Measurements from ENCODE around the gene REXO1. TPM values are rescaled to one million over a fixed set of nuclear protein-coding genes. Genes with fewer than 3 reads are reported as not detected.
"Not testable (repeated sequence)": the region's sequence is repeated elsewhere in the genome, so short reads cannot be mapped to it uniquely, and the experiment has no call there.

Gene REXO1
- total RNA-seq, 1 experiment from 2014 or later = 9.0 TPM

GRCh38 chr19:1813192-1814182 is 34.8 kb downstream of the REXO1 start:
- DNase-seq (ENCODE audit: low read depth) = no peak

GRCh38 chr19:1812426-1813191 is 35.7 kb downstream of the REXO1 start:
- peak; percentile 93 for DNase-seq (ENCODE audit: low read depth)

GRCh38 chr19:1811942-1812425 is 36.3 kb downstream of the REXO1 start, which contains the start of gene ATP8B3:
ATP8B3 (minus strand) TSS chr19:1812276; CDS start chr19:1811736, 540 bp downstream.
- DNase-seq (ENCODE audit: low read depth) = no peak

GRCh38 chr19:1811472-1811894 is 36.8 kb downstream of the REXO1 start:
- DNase-seq (ENCODE audit: low read depth) = peak; percentile 68

GRCh38 chr19:1810439-1811160 is 37.7 kb downstream of the REXO1 start:
- DNase-seq (ENCODE audit: low read depth) = no peak

GRCh38 chr19:1809678-1810077 is 38.6 kb downstream of the REXO1 start:
- no peak for DNase-seq (ENCODE audit: low read depth)

GRCh38 chr19:1808395-1808731 is 39.9 kb downstream of the REXO1 start:
- DNase-seq (ENCODE audit: low read depth) = no peak

- DNase-seq (ENCODE audit: low read depth) = no peak
These were observed 40.4 kb downstream of the REXO1 start for GRCh38 chr19:1807695-1808394.

GRCh38 chr19:1807030-1807694 is 41.1 kb downstream of the REXO1 start:
- no peak for DNase-seq (ENCODE audit: low read depth)

GRCh38 chr19:1806184-1807029 is 41.9 kb downstream of the REXO1 start:
- no peak for DNase-seq (ENCODE audit: low read depth)

- no peak for DNase-seq (ENCODE audit: low read depth)
These were observed 42.7 kb downstream of the REXO1 start for GRCh38 chr19:1805401-1806183.

GRCh38 chr19:1804858-1805257 is 43.4 kb downstream of the REXO1 start:
- no peak for DNase-seq (ENCODE audit: low read depth)

- no peak for DNase-seq (ENCODE audit: low read depth)
These were observed 48.5 kb downstream of the REXO1 start for GRCh38 chr19:1799695-1800342.

- not testable (repeated sequence) for DNase-seq (ENCODE audit: low read depth)
These were observed 51.0 kb downstream of the REXO1 start for GRCh38 chr19:1797313-1797712.

GRCh38 chr19:1796395-1797142 is 51.7 kb downstream of the REXO1 start:
- DNase-seq (ENCODE audit: low read depth) = no peak

GRCh38 chr19:1794424-1795172 is 53.7 kb downstream of the REXO1 start:
- DNase-seq (ENCODE audit: low read depth) = no peak

GRCh38 chr19:1791879-1792278 is 56.4 kb downstream of the REXO1 start:
- DNase-seq (ENCODE audit: low read depth) = no peak

Measured in LHCN-M2 (cell line).